OCI-LY1 (cell line): ENCODE data around the gene PGRMC2.

Source experiments
- H2AFZ ChIP-seq: fragments of 200-600 bp; sonication (generic), shearing (Covaris generic); 2 replicates; pipeline ENCODE4 v1.6.0; 2014; ENCODE audit warnings: antibody characterized with exemption, mild to moderate bottlenecking, low read length
- H3F3A ChIP-seq: fragments of 200-600 bp; sonication (generic), shearing (Covaris generic); 2 replicates; pipeline ENCODE4 v1.6.0; 2014; ENCODE audit warnings: mild to moderate bottlenecking, antibody characterized with exemption, low read length, moderate library complexity; ENCODE audit not compliant: insufficient read depth
- H3K27ac ChIP-seq: fragments of 200-600 bp; sonication (generic); 2 replicates; pipeline ENCODE4 v1.5.1; 2014; ENCODE audit warnings: low read length, mixed run types, mild to moderate bottlenecking, low read depth; ENCODE audit not compliant: poor library complexity, severe bottlenecking
- H3K27me3 ChIP-seq: fragments of 200-600 bp; sonication (generic); 2 replicates; pipeline ENCODE4 v1.6.0; 2014; ENCODE audit warnings: antibody characterized with exemption, mild to moderate bottlenecking, low read length, moderate library complexity; ENCODE audit not compliant: insufficient read depth
- H3K36me3 ChIP-seq: fragments of 200-600 bp; sonication (generic); 2 replicates; pipeline ENCODE4 v1.6.1; 2014; ENCODE audit warnings: mild to moderate bottlenecking, antibody characterized with exemption, low read length, moderate library complexity, mixed read lengths; ENCODE audit not compliant: insufficient read depth
- H3K4me1 ChIP-seq: fragments of 200-600 bp; sonication (generic); 2 replicates; pipeline ENCODE4 v1.5.1; 2014; ENCODE audit warnings: mild to moderate bottlenecking, low read length, moderate library complexity; ENCODE audit not compliant: insufficient read depth, severe bottlenecking
- H3K4me2 ChIP-seq: fragments of 200-600 bp; sonication (generic), shearing (Covaris generic); 2 replicates; pipeline ENCODE4 v1.6.1; 2014; ENCODE audit warnings: low read length
- H3K4me3 ChIP-seq: fragments of 200-600 bp; sonication (generic); 2 replicates; pipeline ENCODE4 v1.5.1; 2014; ENCODE audit warnings: low read length, low read depth, mild to moderate bottlenecking, mixed read lengths; ENCODE audit not compliant: poor library complexity, severe bottlenecking
- H3K79me2 ChIP-seq: fragments of 200-600 bp; shearing (Covaris generic); 2 replicates; pipeline ENCODE4 v1.6.1; 2016; ENCODE audit warnings: mixed run types, low read length, mixed read lengths; ENCODE audit not compliant: insufficient read depth
- H3K9ac ChIP-seq: fragments of 200-600 bp; sonication (generic), shearing (Covaris generic); 2 replicates; pipeline ENCODE4 v1.6.1; 2014; ENCODE audit warnings: mild to moderate bottlenecking, low read length, mixed read lengths
- H3K9me2 ChIP-seq: fragments of 200-600 bp; sonication (generic), shearing (Covaris generic); 2 replicates; pipeline ENCODE4 v1.6.1; 2014; ENCODE audit warnings: low read depth, mild to moderate bottlenecking, low read length, mixed read lengths
- H3K9me3 ChIP-seq: fragments of 200-600 bp; shearing (Covaris generic); 2 replicates; pipeline ENCODE4 v1.6.1; 2014; ENCODE audit warnings: low read length, mixed read lengths
- H4K20me1 ChIP-seq: fragments of 200-600 bp; sonication (generic), shearing (Covaris generic); 2 replicates; pipeline ENCODE4 v1.6.0; 2016; ENCODE audit warnings: mild to moderate bottlenecking, low read length; ENCODE audit not compliant: insufficient read depth
- CTCF ChIP-seq: fragments of 200-600 bp; sonication (generic), shearing (Covaris generic); IDR thresholded peaks from 2 replicates; pipeline ENCODE4 v1.5.1; 2017; ENCODE audit warnings: mild to moderate bottlenecking, antibody characterized with exemption, low read length, moderate library complexity, mixed read lengths
- EZH2 ChIP-seq: fragments of 200-600 bp; sonication (generic), shearing (Covaris generic); IDR thresholded peaks from 2 replicates; pipeline ENCODE4 v1.8.0; 2017; ENCODE audit warnings: borderline replicate concordance, mixed run types, mild to moderate bottlenecking, antibody characterized with exemption, low read length, moderate library complexity, mixed read lengths

The PGRMC2 gene

GRCh38 chr4:128256539-128256938 lies 31.1 kb downstream of the PGRMC2 start:
- Histone ChIP-seq H3K27ac (no peak overlapping the region), H3K9me2 (no peaks in the 10 kb centered on the region), H3K4me3 (no peak overlapping the region), H3K4me2 (no peak overlapping the region), H3K36me3 (no peaks in the 10 kb centered on the region), H3K4me1 (no peaks in the 10 kb centered on the region), H3K9ac (no peak overlapping the region), H3K9me3 (no peaks in the 10 kb centered on the region), H3K27me3 (no peaks in the 10 kb centered on the region), H3F3A (no peaks in the 10 kb centered on the region), H3K79me2 (no peaks in the 10 kb centered on the region), H4K20me1 (no peaks in the 10 kb centered on the region), H2AFZ (no peak overlapping the region)
- TF ChIP-seq CTCF, result no peak
- TF ChIP-seq EZH2, result no peak

DNA sequence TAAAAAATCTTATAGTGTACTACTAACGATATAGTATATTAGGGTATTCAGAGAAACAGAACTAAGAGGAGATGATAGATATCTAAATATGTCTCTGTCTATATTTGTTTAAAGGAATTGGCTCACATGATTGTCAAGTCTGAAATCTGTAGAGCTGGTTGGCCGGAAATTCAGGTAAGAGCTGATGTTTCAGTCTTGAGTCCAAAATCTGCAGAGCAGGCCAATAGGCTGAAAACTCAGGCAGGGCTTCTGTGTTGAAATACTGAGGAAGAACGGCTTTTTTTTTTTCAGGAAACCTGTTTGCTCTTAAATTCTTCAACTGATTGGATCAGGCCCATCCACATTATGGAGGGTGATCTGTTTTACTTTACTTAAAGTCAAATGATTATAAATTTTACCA lies 31.7 kb downstream of the PGRMC2 start:
- Histone ChIP-seq H3K27me3 (no peaks in the 10 kb centered on the region), H3K4me2 (no peak overlapping the region), H3K9ac (no peak overlapping the region), H3K4me3 (no peak overlapping the region), H3F3A (no peaks in the 10 kb centered on the region), H3K36me3 (no peaks in the 10 kb centered on the region), H2AFZ (no peak overlapping the region), H3K27ac (no peak overlapping the region), H4K20me1 (no peaks in the 10 kb centered on the region), H3K79me2 (no peaks in the 10 kb centered on the region), H3K4me1 (no peaks in the 10 kb centered on the region), H3K9me3 (no peaks in the 10 kb centered on the region), H3K9me2 (no peaks in the 10 kb centered on the region)
- TF ChIP-seq EZH2 (no peak), CTCF (no peak)

GRCh38 chr4:128249787-128250668 lies 37.6 kb downstream of the PGRMC2 start:
- no peak overlapping the region for H3K4me2 ChIP-seq
- no peaks in the 10 kb centered on the region for H4K20me1 ChIP-seq
- H3K4me3 ChIP-seq, result no peak overlapping the region
- no peaks in the 10 kb centered on the region for H3K27me3 ChIP-seq
- H3K9me2 ChIP-seq, result no peaks in the 10 kb centered on the region
- no peaks in the 10 kb centered on the region for H3K79me2 ChIP-seq
- no peaks in the 10 kb centered on the region for H3F3A ChIP-seq
- no peaks in the 10 kb centered on the region for H3K4me1 ChIP-seq
- TF ChIP-seq CTCF, result no peak
- TF ChIP-seq EZH2, result no peak
- H3K9me3 ChIP-seq, result no peaks in the 10 kb centered on the region; the same call in 1 of the 2 replicates
- H3K9ac ChIP-seq, result no peak overlapping the region
- no peak overlapping the region for H3K27ac ChIP-seq
- no peaks in the 10 kb centered on the region for H3K36me3 ChIP-seq
- no peak overlapping the region for H2AFZ ChIP-seq
